RWPE2 (cell line): ENCODE results near the gene EMD.
A peak's percentile ranks its signal among the peaks of the same experiment; 100 is the strongest.

Source experiments
- ATAC-seq: fragments of 200-7000 bp; cut with Tn5 transposase; 3 replicates; pipeline ENCODE4 v1.9.1; 2021; ENCODE audit warnings: low read depth
- DNase-seq: peaks from one replicate; pipeline ENCODE4 v3.0.0-alpha.2; 2020; ENCODE audit warnings: low spot score
- H3K27ac ChIP-seq: fragments of 450-650 bp; 2 replicates; pipeline ENCODE4 v1.5.1; 2017; ENCODE audit warnings: mild to moderate bottlenecking; ENCODE audit not compliant: poor library complexity, severe bottlenecking
- H3K27me3 ChIP-seq: fragments of 250-450 bp; sonication (Bioruptor Pico); 2 replicates; pipeline ENCODE4 v1.5.1; 2021; ENCODE audit warnings: mild to moderate bottlenecking, moderate library complexity; ENCODE audit not compliant: insufficient read depth, poor library complexity, severe bottlenecking
- H3K36me3 ChIP-seq: fragments of 250-450 bp; sonication (Bioruptor Pico); 2 replicates; pipeline ENCODE4 v1.5.1; 2020; ENCODE audit warnings: low read depth, mild to moderate bottlenecking, moderate library complexity
- H3K4me1 ChIP-seq: fragments of 250-450 bp; sonication (Bioruptor Pico); 2 replicates; pipeline ENCODE4 v1.5.1; 2021; ENCODE audit warnings: mild to moderate bottlenecking, moderate library complexity; ENCODE audit not compliant: insufficient read depth, poor library complexity, severe bottlenecking
- H3K4me3 ChIP-seq: fragments of 250-450 bp; sonication (Bioruptor Pico); 2 replicates; pipeline ENCODE4 v1.5.1; 2021; ENCODE audit warnings: mild to moderate bottlenecking, moderate library complexity; ENCODE audit not compliant: severe bottlenecking
- H3K9me3 ChIP-seq: fragments of 250-450 bp; sonication (Bioruptor Pico); 2 replicates; pipeline ENCODE4 v1.5.1; 2021; ENCODE audit warnings: mild to moderate bottlenecking, moderate library complexity; ENCODE audit not compliant: severe bottlenecking
- TF ChIP-seq, protein P1 (sequence below): fragments of 450-650 bp; IDR thresholded peaks from one replicate; pipeline ENCODE4 v1.5.1; 2017; ENCODE audit warnings: mild to moderate bottlenecking, moderate library complexity; ENCODE audit not compliant: poor library complexity, severe bottlenecking

Gene EMD

DNA sequence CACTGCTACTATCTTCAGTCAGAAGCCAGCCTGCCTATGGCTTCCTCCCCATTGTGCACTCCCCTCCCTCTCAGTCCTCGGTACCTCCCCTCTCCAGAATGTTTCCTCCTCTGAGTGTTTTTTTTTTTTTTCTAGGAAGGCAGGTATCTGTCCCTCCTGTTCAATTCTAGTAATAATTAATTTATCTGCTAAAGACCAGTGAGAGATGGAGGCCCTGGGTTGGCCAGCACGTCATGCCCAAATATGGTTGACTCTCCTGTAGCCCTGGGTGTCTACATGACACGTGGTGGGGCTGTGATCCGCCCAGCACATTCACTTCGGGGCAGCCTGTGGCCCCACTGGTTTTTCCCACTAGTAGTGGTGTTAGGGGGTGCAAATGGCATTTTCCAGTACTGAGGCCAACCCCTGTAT, 6.5 kb upstream of the EMD start:
- H3K27me3 ChIP-seq: no peaks in the 10 kb centered on the region
- H3K36me3 ChIP-seq: peaks cover 25% of the 10 kb centered on the region
- H3K9me3 ChIP-seq: no peaks in the 10 kb centered on the region
- peak overlapping the region; percentile 97 for H3K27ac ChIP-seq
- H3K4me3 ChIP-seq: no peak overlapping the region
- DNase-seq (no peak), ATAC-seq (no peak)
- peaks cover 14% of the 10 kb centered on the region for H3K4me1 ChIP-seq
- TF ChIP-seq, protein P1, sequence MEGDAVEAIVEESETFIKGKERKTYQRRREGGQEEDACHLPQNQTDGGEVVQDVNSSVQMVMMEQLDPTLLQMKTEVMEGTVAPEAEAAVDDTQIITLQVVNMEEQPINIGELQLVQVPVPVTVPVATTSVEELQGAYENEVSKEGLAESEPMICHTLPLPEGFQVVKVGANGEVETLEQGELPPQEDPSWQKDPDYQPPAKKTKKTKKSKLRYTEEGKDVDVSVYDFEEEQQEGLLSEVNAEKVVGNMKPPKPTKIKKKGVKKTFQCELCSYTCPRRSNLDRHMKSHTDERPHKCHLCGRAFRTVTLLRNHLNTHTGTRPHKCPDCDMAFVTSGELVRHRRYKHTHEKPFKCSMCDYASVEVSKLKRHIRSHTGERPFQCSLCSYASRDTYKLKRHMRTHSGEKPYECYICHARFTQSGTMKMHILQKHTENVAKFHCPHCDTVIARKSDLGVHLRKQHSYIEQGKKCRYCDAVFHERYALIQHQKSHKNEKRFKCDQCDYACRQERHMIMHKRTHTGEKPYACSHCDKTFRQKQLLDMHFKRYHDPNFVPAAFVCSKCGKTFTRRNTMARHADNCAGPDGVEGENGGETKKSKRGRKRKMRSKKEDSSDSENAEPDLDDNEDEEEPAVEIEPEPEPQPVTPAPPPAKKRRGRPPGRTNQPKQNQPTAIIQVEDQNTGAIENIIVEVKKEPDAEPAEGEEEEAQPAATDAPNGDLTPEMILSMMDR: no peak

DNA sequence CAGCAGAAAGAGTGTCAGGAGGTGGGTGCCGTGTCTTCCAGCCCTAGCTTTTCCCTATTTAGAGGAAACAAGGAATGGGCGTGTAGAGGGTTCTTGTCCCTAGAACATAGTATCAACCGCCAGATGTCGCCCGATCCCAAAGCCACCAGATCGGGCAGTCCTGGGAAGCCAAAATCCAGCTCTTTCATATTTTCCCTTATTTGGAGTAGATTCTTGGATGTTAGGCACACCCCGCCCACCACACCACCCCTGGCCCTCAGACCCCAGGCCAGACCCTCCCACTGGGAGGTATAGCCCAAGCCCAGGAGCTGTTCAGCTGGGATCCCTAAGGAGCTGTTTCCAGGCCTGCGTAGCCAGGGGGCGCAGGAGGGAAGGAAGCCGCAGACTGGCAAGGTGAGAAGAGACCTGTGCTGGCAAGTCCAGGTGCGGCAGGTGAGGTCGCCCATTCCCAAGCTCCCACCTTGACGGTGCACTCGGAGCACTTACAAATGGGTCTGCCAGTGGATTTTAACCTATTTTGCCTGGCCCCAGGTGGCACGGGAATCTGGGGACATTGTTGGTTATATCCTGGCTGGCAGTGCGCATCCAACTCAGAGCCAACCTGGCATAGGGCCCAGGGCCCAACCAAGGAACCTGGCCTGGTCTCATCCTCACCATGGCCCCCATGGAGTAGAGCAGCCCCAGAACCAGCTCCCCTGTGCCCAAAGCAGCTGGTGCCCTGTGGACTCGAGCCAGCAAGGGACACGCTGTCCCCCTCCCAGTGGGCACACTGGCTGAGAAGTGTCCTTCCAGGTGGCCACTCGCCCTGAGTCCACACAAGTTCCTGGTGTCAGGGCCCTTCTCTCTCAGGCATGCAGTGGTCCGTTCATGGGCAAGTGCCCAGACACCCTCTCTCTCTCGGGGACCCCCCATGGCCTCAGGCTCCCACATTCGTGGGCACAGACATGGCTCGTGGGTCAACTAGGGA, 5.5 kb upstream of the EMD start:
- ATAC-seq (peak; percentile 39), DNase-seq (peak; percentile 84)
- H3K4me1 ChIP-seq: peaks cover 7% of the 10 kb centered on the region
- H3K4me3 ChIP-seq: peak overlapping the region; percentile 45
- H3K27ac ChIP-seq: peak overlapping the region; percentile 97
- no peaks in the 10 kb centered on the region for H3K9me3 ChIP-seq
- no peaks in the 10 kb centered on the region for H3K27me3 ChIP-seq
- TF ChIP-seq, protein P1: peak; percentile 77
- H3K36me3 ChIP-seq: peaks cover 15% of the 10 kb centered on the region

DNA sequence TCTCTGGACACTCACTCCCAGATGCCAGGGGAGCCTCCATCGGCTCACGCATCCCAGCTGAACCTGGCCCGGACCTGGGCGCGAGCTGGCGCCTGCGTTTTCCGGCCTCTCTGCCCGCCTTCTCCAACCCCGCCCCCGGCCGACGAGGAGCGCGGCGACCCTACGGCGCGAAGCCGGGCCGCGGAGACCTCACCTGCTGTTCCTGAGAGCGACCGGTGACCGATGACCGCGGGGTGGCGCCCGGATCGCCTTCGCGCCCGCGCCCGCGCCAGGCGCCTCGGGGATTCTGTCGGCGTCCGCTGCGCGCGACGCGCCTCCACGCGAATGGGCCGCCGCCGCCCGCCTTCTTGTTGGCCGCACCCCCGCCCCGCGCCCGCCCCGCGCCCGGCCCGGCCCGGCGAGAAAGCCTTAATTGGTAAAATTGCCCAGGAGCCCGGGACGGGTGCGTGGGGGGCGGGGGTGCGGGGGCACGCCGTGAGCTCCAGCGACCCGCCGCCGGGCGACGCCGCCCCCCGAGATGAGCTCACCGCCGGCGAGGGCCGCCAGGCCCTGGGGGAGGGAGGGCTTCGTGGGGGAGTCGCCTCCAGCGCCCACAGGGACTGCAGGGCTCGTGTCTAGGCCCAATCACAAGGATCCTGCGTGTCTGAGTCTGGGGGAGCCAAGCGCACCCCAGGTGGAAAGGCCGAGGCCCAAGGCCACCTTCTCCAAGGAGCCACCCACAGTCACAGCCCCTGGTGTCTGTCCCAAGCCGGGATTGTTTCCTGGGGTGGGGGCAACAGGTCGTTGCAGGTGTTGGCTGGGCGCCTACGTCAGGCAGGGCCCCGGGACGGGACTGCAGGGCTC, 4.6 kb upstream of the EMD start, which contains the start of gene FLNA:
TSS of gene FLNA (minus strand) at position 322 of the 843 bp plus-strand sequence. CDS start 3,389 bp downstream, outside the sequence.
- ATAC-seq: no peak
- TF ChIP-seq, protein P1: no peak
- no peak for DNase-seq
- Histone ChIP-seq H3K4me3 (peak within 1 kb of the TSS; percentile 45), H3K4me1 (peaks cover 6% of the 10 kb centered on the region), H3K27me3 (no peaks in the 10 kb centered on the region), H3K27ac (peak within 1 kb of the TSS; percentile 97), H3K36me3 (peaks cover 9% of the 10 kb centered on the region), H3K9me3 (no peaks in the 10 kb centered on the region)

DNA sequence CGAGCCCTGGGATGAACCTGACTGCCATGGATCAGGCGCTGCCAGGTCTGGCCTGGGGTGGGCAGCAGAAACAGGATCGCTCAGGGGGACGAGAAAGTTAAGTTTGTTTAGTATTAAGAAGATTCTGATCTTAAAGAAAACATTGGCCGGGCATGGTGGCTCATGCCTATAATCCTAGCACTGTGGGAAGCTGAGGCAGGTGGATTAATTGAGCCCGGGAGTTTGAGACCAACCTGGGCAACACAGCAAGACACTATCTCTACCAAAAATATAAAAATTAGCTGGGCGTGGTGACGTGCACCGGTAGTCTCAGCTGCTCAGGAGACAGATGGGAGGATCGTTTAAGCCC, 4.0 kb upstream of the EMD start:
- Histone ChIP-seq H3K4me3 (peak overlapping the region; percentile 45), H3K4me1 (peaks cover 6% of the 10 kb centered on the region)
- ATAC-seq: no peak

More for the DNA sequence above, 4.0 kb upstream of the EMD start:
- Histone ChIP-seq H3K27ac (peak overlapping the region; percentile 97), H3K27me3 (no peaks in the 10 kb centered on the region), H3K9me3 (no peaks in the 10 kb centered on the region), H3K36me3 (peaks cover 6% of the 10 kb centered on the region)
- TF ChIP-seq, protein P1: no peak
- no peak for DNase-seq
